Gastrocnemius medialis (tissue), 4 donors: ENCODE data around the gene TSC2. TPM values are rescaled to one million over a fixed set of nuclear protein-coding genes. Genes with fewer than 3 reads are reported as not detected.
"Not testable (repeated sequence)": the region's sequence is repeated elsewhere in the genome, so short reads cannot be mapped to it uniquely, and the experiment has no call there.

Experiments used
- ATAC-seq, 2 donors: fragments of 150-250 bp; one replicate each; pipeline ENCODE4 v1.9.1; 2016
- DNase-seq, 2 donors: peaks; one replicate each; pipeline ENCODE4 v3.0.0-alpha.2; 2019
- H3K27ac ChIP-seq, 4 donors: fragments of 200-600 bp; sonication (generic); 1 replicate in 1 of 4; 2 replicates in 3 of 4; pipeline ENCODE4 v1.5.1; 2016 to 2018; ENCODE audit warnings: mild to moderate bottlenecking in 2 of 4, moderate library complexity in 1 of 4
- H3K27me3 ChIP-seq, 3 donors: fragments of 200-600 bp; sonication (generic) in 2 of 3; 1 replicate in 1 of 3; 2 replicates in 2 of 3; pipeline versions ENCODE4 v1.5.1 to v1.6.0; 2016 to 2019; ENCODE audit warnings: mild to moderate bottlenecking in 1 of 3, moderate library complexity in 1 of 3
- H3K36me3 ChIP-seq, 2 donors: fragments of 200-600 bp; sonication (generic) in 1 of 2; one replicate each; pipeline ENCODE4 v1.5.1; 2017 to 2018
- H3K4me1 ChIP-seq, 2 donors: fragments of 200-600 bp; sonication (generic) in 1 of 2; one replicate each; pipeline ENCODE4 v1.5.1; 2016 to 2017; ENCODE audit warnings: mild to moderate bottlenecking in 2 of 2
- H3K4me3 ChIP-seq, 4 donors: fragments of 200-600 bp; sonication (generic) in 3 of 4; 1 replicate in 1 of 4; 2 replicates in 3 of 4; pipeline ENCODE4 v1.5.1; 2016 to 2019; ENCODE audit warnings: mild to moderate bottlenecking in 2 of 4
- H3K9me3 ChIP-seq, 3 donors: fragments of 200-600 bp; sonication (generic) in 2 of 3; 1 replicate in 1 of 3; 2 replicates in 2 of 3; pipeline ENCODE4 v1.5.1; 2016 to 2019
- POLR2A ChIP-seq, 2 donors: fragments of 450-650 bp; IDR thresholded peaks; one replicate each; pipeline ENCODE4 v1.6.1; 2017; ENCODE audit warnings: antibody characterized with exemption in 2 of 2, mild to moderate bottlenecking in 2 of 2, moderate library complexity in 2 of 2
- in situ Hi-C, 4 donors: fragments of 200-750 bp; cut with MboI; loops; one replicate each; pipeline versions ENCODE4 v1.15.0 to v1.8.0; 2017; ENCODE audit warnings: low sequenced_read_pairs in 4 of 4
- intact Hi-C: fragments of 100-400 bp; cut with DNase I; formaldehyde crosslinking; loops from one replicate; pipeline ENCODE4 v1.15.1; 2023; ENCODE audit warnings: low total_unique reads
- total RNA-seq, 4 donors: library from RNA; depleted of rRNA; stranded (reverse); fragments of >200 nt; gene quantifications; one replicate each; pipeline versions ENCODE4 v1.1.0 to v1.2.3, GENCODE V29; 2016

Gene TSC2
- total RNA-seq, 4 donors from 2014 or later: 44.5 to 62.7 (median 53.8) TPM

DNA sequence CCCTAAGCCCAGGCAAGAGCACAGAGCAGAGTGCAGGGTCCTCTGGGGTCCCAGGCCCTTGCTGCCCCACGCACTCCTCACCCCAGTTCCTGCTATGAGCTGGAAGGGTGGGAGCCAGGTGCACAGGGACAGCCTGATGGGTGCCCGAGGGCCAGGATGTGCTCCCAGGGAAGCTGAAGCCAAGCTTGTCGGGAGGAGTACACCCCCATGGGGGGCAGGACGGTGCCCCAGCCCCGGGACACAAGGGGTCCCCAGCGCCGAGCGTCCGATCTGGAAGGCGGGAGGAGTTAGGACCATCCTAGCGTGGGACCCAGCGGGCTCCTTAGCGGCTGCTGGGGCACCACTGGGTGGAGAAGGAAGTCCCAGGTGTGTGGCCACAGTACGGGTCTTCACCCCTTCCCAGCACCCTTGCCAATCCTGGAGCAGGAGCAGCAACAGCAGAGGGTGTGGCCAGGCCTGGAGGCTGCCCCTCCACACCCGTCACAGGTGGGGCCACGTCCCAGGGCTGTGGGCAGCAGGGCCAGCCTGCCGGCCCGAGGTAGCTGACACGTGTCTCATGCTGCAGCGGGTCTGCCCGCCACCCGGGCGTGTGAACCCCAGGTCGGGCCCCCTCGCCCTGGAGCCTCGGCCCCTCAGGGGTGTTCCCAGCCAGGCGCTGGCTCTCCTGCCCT is 76.1 kb downstream of the TSC2 start:
- H3K27ac ChIP-seq: peak overlapping the region; percentile 98 to 100 (median 98)
- in situ Hi-C loops, intact Hi-C loops, H3K27me3 ChIP-seq, H3K9me3 ChIP-seq, DNase-seq, H3K36me3 ChIP-seq: not testable (repeated sequence)
- peak in 1 of 2 donors; percentile 24 for TF ChIP-seq POLR2A (IDR thresholded peaks at IDR 0.05)
- peaks cover 74 to 91% of the 10 kb centered on the region in 2 donors for H3K4me1 ChIP-seq
- H3K4me3 ChIP-seq: peak overlapping the region; percentile 51 to 58 (median 52)
- ATAC-seq: peak in 1 of 2 donors; percentile 4

DNA sequence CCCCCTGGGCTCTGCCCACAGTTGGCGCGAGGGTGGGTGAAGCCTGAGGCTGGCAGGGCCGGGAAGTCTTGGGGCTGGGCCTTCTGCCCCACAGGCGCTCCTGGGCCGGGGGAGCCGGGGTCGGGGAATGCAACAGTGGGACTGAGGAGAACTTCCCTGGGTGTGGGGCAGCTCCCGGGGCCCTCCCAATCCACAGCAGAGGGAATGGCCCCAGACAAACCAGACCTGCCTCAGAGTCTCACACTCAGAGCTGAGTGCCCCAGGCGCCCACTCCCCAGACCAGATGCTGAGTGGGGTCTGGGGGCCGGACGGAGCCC is 76.5 kb downstream of the TSC2 start:
- H3K36me3 ChIP-seq, H3K27me3 ChIP-seq, intact Hi-C loops, in situ Hi-C loops, DNase-seq, H3K9me3 ChIP-seq: not testable (repeated sequence)
- Histone ChIP-seq H3K4me1 (peaks cover 73 to 90% of the 10 kb centered on the region in 2 donors), H3K27ac (peak overlapping the region; percentile 98 to 100 (median 98)), H3K4me3 (peak overlapping the region; percentile 51 to 58 (median 52))
- ATAC-seq: peak in 1 of 2 donors; percentile 1

DNA sequence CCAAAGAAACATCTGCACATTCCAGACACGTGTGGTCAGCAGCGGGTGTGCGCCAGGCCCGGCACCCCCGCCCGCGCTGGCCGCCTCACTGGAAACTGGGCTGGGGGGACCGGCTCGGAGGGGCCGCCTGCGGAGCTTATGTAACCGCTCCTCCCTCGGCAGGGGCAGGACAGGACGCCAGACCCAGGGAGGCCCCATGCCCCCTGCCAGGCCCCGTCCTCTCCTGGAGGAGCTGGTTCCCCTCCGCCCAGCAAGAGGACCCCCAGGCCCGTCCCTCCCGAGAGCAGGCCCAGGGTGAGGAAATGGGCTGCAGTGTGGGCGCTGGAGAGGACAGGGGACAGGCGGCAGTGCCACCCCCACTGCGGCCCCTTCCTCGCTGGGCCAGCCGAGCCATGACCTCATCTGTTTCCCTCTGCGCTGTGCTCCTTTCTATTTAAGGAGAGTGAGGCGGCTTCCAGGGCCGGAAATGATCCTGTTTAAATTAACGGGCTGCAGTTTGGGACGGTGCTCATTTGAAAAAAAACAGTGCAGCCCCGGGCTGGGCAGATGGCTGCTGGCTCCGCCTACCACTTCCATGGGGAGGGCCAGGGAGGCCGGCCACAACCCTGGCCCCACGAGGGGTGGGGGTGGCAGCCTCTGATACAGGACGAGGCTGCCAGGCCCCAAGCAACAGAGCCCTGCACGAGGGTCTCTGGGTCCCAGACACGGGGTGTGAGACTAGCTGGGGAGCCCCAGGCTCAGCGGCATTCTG is 77.1 kb downstream of the TSC2 start:
- in situ Hi-C loops, H3K27me3 ChIP-seq, H3K36me3 ChIP-seq, H3K9me3 ChIP-seq, intact Hi-C loops: not testable (repeated sequence)
- ATAC-seq (peak; percentile 34 to 51), DNase-seq (peak; percentile 57 to 65)
- peak; percentile 54 to 77 for TF ChIP-seq POLR2A (IDR thresholded peaks at IDR 0.05)
- Histone ChIP-seq H3K27ac (peak overlapping the region; percentile 98 to 100 (median 98)), H3K4me1 (peaks cover 73 to 91% of the 10 kb centered on the region in 2 donors), H3K4me3 (peak overlapping the region; percentile 51 to 58 (median 52))

DNA sequence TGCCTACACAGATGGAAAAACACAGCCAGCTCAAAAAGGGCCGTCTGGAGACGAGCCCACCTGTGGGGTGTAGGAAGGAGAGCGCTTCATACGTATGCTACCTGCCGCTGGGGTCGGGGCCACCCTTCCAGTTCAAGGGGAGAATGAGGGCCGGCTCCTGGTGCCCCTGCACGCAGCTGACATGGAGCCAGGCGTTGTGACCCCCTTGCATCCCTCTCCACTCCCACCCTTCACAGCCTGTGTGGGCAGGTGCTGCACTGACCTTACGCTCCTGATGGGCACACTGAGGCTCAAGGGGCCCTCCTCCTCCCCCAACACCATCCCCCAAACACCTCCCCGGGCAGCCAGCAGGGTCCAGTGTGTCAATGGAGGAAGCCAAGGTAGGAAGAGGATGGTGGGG is 77.8 kb downstream of the TSC2 start:
- H3K36me3 ChIP-seq, H3K27me3 ChIP-seq, H3K9me3 ChIP-seq, intact Hi-C loops, DNase-seq, ATAC-seq, in situ Hi-C loops: not testable (repeated sequence)
- H3K4me1 ChIP-seq: peaks cover 71 to 91% of the 10 kb centered on the region in 2 donors
- H3K4me3 ChIP-seq: peak overlapping the region; percentile 51 to 58 (median 52)
- H3K27ac ChIP-seq: peak overlapping the region; percentile 98 to 100 (median 98)

DNA sequence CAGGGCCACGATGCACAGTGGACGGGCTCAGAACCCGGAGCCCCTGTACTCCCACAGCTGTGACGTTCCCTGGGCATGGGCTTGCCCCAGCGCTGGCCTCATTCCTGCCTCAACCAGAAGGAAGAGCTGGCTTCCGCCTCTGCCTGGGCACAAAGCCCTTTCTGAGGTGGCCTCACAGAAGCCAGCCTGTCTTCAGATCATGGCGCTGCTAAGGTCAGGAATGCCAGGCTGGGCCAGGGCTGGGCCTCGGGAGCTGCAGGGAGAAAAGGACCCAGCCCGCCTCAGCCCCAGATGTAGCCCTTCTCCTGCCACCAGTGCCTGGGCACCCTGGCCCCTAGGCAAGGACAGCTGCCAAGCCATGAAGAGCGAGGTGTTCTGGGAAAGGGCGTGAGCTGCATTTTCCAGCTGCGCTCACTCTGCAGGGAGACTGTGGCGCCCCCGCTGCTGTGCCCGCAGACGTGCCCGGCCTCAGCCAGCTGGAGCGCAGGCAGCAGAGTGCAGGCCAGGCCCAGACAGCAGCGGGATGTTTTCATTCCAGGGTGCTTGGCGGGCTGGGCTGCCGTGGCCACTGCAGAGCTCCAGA is 78.5 kb downstream of the TSC2 start:
- peaks cover 65 to 91% of the 10 kb centered on the region in 2 donors for H3K4me1 ChIP-seq
- in situ Hi-C loops, H3K9me3 ChIP-seq, intact Hi-C loops, H3K27me3 ChIP-seq, H3K36me3 ChIP-seq: not testable (repeated sequence)
- H3K27ac ChIP-seq: peak overlapping the region; percentile 98 to 100 (median 98)
- ATAC-seq (peak in 1 of 2 donors; percentile 9), DNase-seq (peak in 1 of 2 donors; percentile 70)
- H3K4me3 ChIP-seq: peak overlapping the region; percentile 11 to 51 (median 38)
- TF ChIP-seq POLR2A (IDR thresholded peaks at IDR 0.05): peak in 1 of 2 donors; percentile 16

DNA sequence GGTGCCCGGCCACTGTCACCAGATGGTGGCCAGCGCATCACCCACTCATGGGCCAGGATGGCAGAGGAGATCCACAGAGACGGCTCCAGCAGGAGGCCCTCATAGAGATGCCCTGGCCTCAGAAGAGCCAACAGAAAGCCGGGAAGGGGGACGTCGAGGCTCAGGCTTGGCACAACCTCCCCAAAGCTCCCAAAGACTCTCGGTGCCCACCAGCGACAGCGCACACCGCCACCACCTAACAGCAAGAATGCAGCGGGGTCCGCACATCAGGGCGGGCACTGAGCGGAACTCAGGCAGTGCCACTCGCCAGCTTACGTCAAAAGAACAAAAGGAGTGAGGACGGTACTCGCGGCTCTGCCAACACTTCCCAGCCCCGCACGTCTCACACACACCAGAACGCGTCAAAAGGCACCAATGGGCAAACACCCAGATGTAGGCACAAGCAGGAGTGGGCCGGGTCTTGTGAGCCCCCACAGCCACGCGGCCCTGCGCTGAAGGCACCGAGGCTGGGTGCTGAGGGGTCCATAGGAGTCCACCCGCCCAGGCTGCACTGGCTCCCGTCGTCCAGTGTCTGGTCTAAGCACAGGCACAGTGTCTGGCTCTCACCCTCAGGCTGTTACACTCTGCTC is 79.3 kb downstream of the TSC2 start:
- DNase-seq, ATAC-seq, in situ Hi-C loops: not testable (repeated sequence)

DNA sequence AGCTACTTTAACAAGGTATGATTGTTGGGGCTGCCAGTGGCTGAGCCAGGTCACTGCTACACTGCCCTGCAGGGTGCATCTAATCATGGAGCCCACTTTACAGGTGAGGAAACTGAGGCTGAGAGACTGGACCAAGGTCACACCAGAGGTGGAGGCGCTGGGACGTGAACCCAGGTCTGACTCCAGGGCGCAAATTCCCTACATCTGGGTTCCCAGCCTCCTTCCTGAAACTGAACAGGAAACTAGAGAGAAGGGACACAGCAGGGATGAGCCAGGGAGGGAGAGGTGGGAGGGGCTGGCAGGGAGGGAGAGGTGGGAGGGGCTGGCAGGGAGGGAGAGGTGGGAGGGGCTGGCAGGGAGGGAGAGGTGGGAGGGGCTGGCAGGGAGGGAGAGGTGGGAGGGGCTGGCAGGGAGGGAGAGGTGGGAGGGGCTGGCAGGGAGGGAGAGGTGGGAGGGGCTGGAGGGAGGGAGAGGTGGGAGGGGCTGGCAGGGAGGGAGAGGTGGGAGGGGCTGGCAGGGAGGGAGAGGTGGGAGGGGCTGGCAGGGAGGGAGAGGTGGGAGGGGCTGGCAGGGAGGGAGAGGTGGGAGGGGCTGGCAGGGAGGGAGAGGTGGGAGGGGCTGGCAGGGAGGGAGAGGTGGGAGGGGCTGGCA is 80.0 kb downstream of the TSC2 start:
- DNase-seq: peak in 1 of 2 donors; percentile 62
- peak overlapping the region in 2 of 4 donors; percentile 2 to 13 for H3K4me3 ChIP-seq
- ATAC-seq: peak; percentile 10 to 22
- peak overlapping the region; percentile 98 to 100 (median 98) for H3K27ac ChIP-seq
- in situ Hi-C loops, intact Hi-C loops, H3K27me3 ChIP-seq, H3K9me3 ChIP-seq, H3K36me3 ChIP-seq: not testable (repeated sequence)
- peaks cover 55 to 86% of the 10 kb centered on the region in 2 donors for H3K4me1 ChIP-seq

More for the DNA sequence above, 79.3 kb downstream of the TSC2 start:
- H3K9me3 ChIP-seq, intact Hi-C loops, H3K27me3 ChIP-seq, H3K36me3 ChIP-seq: not testable (repeated sequence)
- Histone ChIP-seq H3K27ac (peak overlapping the region; percentile 98 to 100 (median 98)), H3K4me1 (peaks cover 60 to 91% of the 10 kb centered on the region in 2 donors), H3K4me3 (peak overlapping the region; percentile 2 to 51 (median 12))

DNA sequence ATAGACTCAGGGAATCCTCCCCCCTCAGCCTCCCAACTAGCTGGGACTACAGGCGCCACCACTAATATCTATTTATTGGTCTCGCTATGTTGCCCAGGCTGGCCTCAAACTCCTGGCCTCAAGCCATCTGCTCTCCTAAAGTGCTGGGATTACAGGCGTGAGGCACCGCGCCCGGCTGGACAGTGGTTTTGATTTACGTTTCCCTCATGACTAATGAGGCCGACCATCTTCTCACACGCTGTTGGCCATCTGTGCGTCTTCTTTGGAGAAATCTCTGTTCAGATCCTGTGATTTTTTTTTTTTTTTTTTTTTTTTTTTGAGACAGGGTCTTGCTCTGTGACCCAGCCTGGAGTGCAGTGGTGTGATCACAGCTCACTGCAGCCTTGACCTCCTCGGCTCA is 81.5 kb downstream of the TSC2 start:
- peak in 1 of 2 donors; percentile 81 for DNase-seq
- H3K4me3 ChIP-seq, H3K9me3 ChIP-seq, intact Hi-C loops, H3K27me3 ChIP-seq, in situ Hi-C loops, H3K36me3 ChIP-seq: not testable (repeated sequence)
- peak overlapping the region; percentile 81 to 91 (median 85) for H3K27ac ChIP-seq
- H3K4me1 ChIP-seq: peaks cover 52 to 78% of the 10 kb centered on the region in 2 donors
- ATAC-seq: peak; percentile 36 to 37

DNA sequence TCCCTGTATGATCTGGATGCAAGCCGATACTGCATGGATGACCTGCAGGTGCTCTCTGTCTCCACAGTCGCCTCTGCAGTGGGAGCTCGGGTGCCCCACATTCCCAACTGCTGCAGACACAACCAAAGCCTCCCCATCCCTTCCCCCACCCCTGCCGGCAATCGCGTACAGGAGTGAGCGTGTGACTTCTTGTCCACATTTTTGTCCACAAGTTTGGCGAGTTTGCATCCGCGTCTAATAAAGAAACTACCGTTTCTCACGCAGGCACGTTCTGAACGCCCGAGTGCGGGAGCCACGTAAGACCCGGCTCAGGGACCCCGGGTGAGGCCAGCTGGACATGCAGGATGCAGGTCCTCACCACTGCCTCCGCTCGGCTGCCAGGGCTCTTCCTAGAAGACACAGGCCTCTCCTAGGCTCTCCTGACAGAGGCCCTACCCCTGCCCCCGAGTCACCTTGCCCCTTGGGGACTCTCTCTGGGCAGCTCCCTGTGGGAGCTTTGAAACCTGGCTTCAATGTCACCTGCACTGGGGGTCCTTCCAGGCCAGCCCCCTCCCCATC is 82.2 kb downstream of the TSC2 start:
- intact Hi-C loops, ATAC-seq, in situ Hi-C loops, DNase-seq, H3K36me3 ChIP-seq, H3K27me3 ChIP-seq, H3K9me3 ChIP-seq: not testable (repeated sequence)
- Histone ChIP-seq H3K27ac (peak overlapping the region; percentile 81 to 91 (median 85)), H3K4me3 (peak overlapping the region in 1 of 4 donors; percentile 13), H3K4me1 (peaks cover 46 to 72% of the 10 kb centered on the region in 2 donors)

DNA sequence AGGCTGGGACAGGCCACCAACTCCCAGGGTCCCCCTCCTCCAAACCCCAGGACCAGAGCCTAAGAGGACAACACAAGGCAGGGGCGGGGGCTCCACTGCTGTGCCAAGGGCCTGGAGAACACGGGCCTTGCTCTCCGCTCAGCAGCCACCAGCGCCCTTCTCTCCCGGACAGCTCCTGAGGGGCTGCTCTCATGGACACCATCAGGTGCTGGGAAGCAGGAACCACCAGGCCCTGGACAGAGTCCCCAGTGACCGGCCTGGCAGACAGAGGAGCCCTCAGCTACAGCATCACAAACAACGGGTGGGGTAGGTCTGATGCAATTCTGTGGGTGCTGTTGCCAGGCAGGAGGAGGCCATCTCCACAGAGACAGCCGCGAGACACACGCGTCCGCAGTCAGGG is 86.0 kb downstream of the TSC2 start:
- DNase-seq: peak in 1 of 2 donors; percentile 80
- Histone ChIP-seq H3K4me3 (peak overlapping the region; percentile 15 to 37 (median 26)), H3K4me1 (peaks cover 18 to 51% of the 10 kb centered on the region in 2 donors), H3K27ac (peak overlapping the region; percentile 84 to 88 (median 86))
- in situ Hi-C loops, ATAC-seq, H3K36me3 ChIP-seq, intact Hi-C loops, H3K27me3 ChIP-seq, H3K9me3 ChIP-seq: not testable (repeated sequence)
